ENCODE results near the gene CLMN.
"Not testable (repeated sequence)": the region's sequence is repeated elsewhere in the genome, so short reads cannot be mapped to it uniquely, and the experiment has no call there.

CLMN gene

DNA sequence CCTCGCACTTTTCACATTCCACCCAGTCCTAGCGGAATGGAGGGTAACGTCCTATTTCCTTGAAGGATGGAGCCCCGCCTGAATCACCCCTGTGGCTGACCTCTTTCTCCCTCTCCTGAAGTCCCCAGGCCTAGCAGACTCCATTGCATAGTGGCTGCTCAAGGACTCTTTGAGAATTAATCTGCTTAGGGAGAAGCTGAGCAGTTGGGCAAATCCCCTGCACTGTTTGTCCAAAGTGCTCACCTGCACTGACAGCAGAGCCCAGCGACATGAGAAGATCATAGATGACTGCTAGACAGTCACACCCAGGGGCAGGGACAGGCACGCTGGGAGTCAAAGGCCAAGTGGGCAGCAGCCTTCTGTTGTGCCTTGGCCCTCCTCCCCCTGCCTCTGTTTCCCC, 124.7 kb downstream of the CLMN start:
- DNase-seq (ENCODE audit: low read depth, low spot score): no peak

- DNase-seq (ENCODE audit: low read depth, low spot score): no peak
Observed at GRCh38 chr14:95193081-95193480, 126.6 kb downstream of the CLMN start.

DNA sequence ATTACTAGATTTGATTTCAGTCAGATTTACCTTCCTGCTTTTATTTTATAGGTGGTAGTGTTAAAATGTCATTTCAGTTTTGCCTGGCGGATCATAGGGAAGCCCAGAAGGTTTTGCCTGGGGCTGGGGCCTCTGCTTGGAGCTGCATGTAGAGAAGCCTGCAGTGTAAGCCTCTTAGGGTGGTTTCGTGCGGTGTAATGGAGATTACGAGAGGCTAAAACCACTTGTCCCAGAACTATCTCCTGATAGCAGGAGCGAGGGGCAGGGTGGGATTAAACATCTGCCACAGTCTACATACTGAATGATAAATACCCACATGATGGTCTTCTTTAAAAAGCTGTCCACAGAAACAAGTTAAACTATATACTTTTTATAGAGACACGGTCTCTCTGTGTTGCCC, 127.4 kb downstream of the CLMN start:
- no peak for DNase-seq (ENCODE audit: low read depth, low spot score)

DNA sequence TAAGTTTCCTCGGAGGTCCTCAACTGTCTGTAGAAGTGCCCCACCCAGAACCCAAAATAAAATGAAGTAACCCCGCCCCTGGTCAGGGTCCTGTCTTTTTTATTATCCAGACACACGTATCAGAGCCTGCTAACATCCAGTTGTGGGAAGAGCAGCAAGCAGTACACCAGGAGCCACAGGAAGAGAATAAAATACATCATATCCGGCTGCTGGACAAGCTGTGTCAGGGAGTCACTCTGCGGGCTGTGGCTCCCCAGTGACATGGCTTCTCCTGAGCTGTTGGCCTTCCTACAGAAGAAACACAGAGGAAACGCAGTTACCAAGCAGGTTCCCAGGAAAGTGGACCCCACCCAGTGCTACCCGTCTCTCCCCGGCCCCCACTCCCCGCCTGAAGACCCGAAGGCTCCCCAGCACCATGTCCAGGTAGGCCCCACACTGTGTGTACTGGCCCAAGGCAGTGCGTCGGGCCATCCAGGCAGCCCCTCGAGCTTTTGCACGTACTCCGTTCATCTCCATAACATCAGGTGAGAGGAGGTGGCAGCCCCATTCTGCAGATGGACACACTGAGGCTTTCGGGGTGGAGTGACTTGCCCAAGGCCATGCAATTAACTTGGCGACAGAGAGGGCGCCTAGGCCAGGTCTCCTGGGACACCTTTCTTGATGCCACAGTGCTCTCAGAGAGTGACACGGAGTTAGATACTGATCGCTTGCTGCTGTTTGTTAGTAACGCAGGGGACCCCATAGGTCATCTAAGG, 128.1 kb downstream of the CLMN start:
- DNase-seq (ENCODE audit: low read depth, low spot score): no peak

DNA sequence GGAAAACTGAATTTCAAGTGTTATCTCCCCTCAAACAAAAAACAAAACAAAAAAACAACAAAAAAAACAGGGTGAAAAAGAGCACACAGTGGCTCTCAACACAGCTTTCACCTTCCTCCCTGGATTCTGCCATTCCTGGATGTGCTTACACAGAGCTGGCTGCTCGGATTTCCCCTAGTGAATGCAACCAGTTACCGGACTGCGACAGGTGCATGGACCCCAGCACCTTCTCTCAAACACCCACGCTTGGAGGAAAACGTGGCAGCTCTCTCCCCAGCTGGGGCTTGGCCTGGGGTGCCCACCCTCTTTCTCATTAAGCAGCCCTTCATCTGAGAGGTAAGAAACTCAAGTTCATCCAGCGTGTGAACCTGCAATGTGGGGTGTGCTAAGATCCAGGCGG, 128.9 kb downstream of the CLMN start:
- DNase-seq (ENCODE audit: low read depth, low spot score): no peak

DNA sequence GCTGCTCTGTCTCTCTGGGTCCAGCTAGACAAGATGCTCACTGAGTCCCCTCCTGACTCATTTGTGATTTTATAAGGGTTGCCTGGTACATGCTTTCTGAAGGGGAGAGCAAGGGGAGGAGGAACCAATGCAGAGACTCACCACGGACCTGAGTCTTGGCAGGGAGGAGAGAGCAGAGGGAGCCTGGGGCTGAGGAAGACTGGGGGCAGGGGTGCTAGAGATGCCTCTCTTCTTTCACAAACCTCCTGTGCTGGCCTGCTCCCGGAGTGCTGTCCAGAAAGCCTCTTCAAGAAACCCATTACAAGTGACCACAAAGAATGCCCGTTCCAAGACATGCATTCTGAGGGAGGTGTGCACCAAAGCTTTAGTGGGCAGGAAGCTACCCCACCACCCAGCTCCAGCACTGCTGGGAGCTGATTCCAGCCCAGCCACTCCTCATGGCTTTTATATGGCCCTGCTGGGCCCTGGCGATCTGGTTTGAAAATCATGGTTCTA, 129.3 kb downstream of the CLMN start:
- DNase-seq (ENCODE audit: low read depth, low spot score): no peak

GRCh38 chr14:95189367-95190132, 130.2 kb downstream of the CLMN start:
- no peak for DNase-seq (ENCODE audit: low read depth, low spot score)

DNA sequence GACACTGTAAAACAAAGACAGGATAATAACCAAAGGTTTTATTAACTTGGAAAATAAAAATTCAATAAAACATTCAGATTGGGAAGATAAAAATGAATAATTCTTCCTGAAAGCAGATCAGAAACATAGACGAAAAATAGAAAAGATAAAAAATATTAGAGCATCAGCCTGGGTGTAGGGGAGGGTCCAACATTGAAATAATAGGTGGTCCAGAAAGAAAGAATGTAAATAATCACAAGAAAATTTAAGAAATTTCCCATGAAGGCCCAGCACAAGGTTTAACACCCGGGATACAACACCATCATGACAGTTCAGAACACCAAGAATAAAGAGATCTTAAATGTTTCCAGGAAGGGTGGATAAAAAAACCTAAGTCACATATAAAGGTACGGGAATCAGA, 131.3 kb downstream of the CLMN start:
- no peak for DNase-seq (ENCODE audit: low read depth, low spot score)

DNA sequence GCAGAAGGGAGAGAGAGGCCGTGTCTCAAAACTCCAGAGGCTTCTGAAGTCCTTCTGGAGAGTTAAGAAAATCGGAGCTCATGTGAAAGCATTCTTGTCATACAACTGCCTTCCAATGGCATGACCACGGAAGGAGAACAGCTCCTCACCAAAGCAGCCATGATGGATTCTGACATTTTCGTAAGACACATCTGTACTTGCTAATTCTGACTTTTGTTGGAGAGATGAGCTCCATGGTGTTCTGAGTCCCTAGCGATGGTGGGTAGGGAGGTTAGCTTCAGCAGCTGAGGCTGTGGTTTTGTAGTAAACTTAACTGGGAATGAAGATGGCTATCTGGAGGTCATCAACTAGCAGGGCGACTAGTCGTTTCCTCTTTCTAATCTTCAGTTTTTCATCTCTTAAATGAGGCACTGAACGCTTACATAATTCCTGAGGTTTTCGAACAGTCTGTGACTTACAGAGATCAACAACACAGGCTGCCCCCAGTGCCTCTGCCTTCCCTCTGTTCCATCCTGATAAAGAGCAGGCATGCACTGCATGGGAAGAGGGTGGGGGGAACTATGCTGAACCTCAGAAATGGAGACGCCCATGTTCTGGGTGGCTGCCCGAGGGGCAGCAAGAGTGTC, 133.8 kb downstream of the CLMN start:
- no peak for DNase-seq (ENCODE audit: low read depth, low spot score)

GRCh38 chr14:95185033-95185766, 134.5 kb downstream of the CLMN start:
- DNase-seq (ENCODE audit: low read depth, low spot score): no peak

DNA sequence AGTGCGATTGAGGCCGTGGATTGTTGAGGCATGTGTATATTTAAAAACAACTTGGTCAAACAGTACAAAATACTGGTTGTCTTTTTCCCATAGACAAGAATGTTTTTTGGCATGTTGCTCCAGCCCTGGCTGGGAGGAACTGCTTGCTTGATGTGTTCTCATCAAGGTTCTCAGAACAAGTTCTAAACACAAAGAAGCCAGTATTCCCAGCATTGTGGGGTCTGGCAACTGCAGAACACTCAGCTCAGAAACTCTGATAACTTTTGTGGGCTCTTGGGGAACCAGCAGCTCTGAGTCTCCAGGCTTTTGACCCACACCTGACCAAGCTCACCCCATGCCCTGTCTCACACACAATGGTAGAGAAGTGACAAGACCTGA, 135.3 kb downstream of the CLMN start:
- no peak for DNase-seq (ENCODE audit: low read depth, low spot score)

GRCh38 chr14:95183532-95184412, 135.9 kb downstream of the CLMN start:
- no peak for DNase-seq (ENCODE audit: low read depth, low spot score)

DNA sequence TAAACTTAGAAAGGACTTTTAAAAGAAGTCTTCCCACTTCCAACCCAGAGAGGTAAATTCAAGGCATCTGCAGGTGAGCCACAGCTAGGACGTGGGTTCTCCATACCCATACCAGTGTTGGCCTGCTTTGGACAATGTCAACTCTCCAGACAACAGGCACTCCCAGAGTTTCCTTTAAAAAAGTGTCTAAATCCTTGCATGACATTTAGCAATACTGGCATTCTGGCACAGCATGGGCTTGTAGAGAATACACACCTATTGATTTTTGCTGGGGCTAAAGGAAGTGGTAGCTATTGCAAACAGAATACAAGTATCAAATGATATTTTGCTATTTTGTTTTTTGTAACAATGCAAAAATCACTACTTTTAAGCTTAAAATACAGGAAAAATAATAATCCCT, 136.6 kb downstream of the CLMN start:
- DNase-seq (ENCODE audit: low read depth, low spot score): no peak

DNA sequence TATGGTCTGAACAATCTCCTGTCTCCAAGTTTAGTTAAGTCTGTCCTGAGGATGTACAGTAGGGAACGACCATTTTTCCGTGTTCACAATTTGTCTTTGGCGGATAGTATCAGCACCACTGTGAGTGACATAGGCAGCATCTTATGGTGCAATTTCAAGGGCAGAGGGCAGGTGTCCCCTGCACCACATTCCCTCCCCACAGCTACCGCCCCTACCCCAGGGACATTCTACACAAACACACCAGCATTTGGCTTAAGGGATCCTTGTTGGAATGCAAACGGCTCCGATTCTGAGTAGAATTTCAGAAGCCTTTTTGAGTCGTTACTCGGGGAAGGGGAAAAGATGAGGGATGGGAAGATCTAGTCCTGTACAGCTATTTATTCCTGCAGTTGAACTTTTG, 137.3 kb downstream of the CLMN start:
- DNase-seq (ENCODE audit: low read depth, low spot score): no peak

- DNase-seq (ENCODE audit: low read depth, low spot score): no peak
Observed at GRCh38 chr14:95180966-95181741, 138.6 kb downstream of the CLMN start.

- DNase-seq (ENCODE audit: low read depth, low spot score): not testable (repeated sequence)
Observed at GRCh38 chr14:95175670-95176069, 144.0 kb downstream of the CLMN start.

DNA sequence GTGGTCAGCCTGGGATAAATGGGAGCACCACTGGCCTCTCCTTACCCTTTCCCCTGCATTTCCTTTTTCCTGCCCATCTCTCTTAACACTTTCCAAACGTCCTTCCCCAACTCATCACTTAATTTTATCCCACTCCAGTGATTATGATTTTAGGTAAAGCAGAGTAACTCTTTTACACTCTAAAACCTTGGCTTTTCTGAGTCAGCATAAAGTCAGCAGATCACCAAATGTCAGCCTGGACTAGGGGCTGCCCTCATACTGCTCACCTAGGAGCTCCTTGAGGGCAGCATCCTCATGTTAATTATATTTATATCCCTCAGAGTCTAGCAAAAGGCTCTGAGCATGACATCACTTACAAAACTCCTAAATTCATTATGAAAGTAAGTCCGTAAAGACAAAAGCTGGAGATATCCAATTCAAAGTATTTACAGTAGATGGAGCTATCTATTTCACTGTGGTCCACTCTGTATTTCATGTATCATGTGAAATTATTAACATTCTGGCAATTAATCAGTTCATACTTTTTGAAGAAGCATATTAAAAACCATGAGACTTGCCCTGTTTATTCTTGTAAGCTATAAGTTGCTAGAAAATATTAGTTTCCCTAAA, 145.4 kb downstream of the CLMN start:
- DNase-seq (ENCODE audit: low read depth, low spot score): no peak

GRCh38 chr14:95173518-95173917, 146.2 kb downstream of the CLMN start:
- DNase-seq (ENCODE audit: low read depth, low spot score): no peak

- no peak for DNase-seq (ENCODE audit: low read depth, low spot score)
Observed at GRCh38 chr14:95167177-95167576, 152.5 kb downstream of the CLMN start.

GRCh38 chr14:95165517-95165916, 154.2 kb downstream of the CLMN start:
- DNase-seq (ENCODE audit: low read depth, low spot score): no peak

All from activated CD4-positive, CD25-positive, alpha-beta regulatory T cell treated with anti-CD3 and anti-CD28 coated beads, Interleukin-2, amount 50 U/mL, for 16 hours (primary cell).